HepG2 (cell line): Measurements from ENCODE around the gene ANAPC2. TPM values are rescaled to one million over a fixed set of nuclear protein-coding genes. Genes with fewer than 3 reads are reported as not detected.

Experiments
- KDM1A ChIP-seq: IDR thresholded peaks from 2 replicates; pipeline ENCODE4 v1.6.1; 2016; ENCODE audit warnings: missing compliant biosample characterization
- RARA ChIP-seq: IDR thresholded peaks from 2 replicates; pipeline ENCODE4 v1.6.1; 2016; ENCODE audit warnings: missing genetic modification reagents, missing compliant biosample characterization
- SIN3A ChIP-seq: IDR thresholded peaks from 2 replicates; pipeline ENCODE4 v1.6.1; 2011; ENCODE audit warnings: low read depth, mild to moderate bottlenecking, control low read depth, low read length, borderline replicate concordance
- SPEN ChIP-seq: sonication (generic); formaldehyde crosslinking; IDR thresholded peaks from 2 replicates; pipeline ENCODE4 v1.5.1; 2020; ENCODE audit warnings: low read depth, mild to moderate bottlenecking, missing genetic modification reagents
- SRY ChIP-seq: sonication (generic); formaldehyde crosslinking; IDR thresholded peaks from 2 replicates; pipeline ENCODE4 v1.8.0; 2022; ENCODE audit warnings: mild to moderate bottlenecking, missing genetic modification reagents
- XRCC5 ChIP-seq: fragments of 200-400 bp; formaldehyde crosslinking; optimal IDR thresholded peaks from 2 replicates; pipeline ENCODE3; 2017; ENCODE audit warnings: mild to moderate bottlenecking, low read length
- ZBTB42 ChIP-seq: sonication (generic); formaldehyde crosslinking; IDR thresholded peaks from 2 replicates; pipeline ENCODE4 v1.5.0; 2020; ENCODE audit warnings: mild to moderate bottlenecking, missing genetic modification reagents
- ZNF121 ChIP-seq: sonication (generic); formaldehyde crosslinking; IDR thresholded peaks from 2 replicates; pipeline ENCODE4 v1.5.0; 2020; ENCODE audit warnings: mild to moderate bottlenecking, missing genetic modification reagents
- ZNF263 ChIP-seq: sonication (generic); formaldehyde crosslinking; IDR thresholded peaks from 2 replicates; pipeline ENCODE4 v1.4.0; 2020; ENCODE audit warnings: missing genetic modification reagents
- ZNF766 ChIP-seq: sonication (generic); formaldehyde crosslinking; IDR thresholded peaks from 2 replicates; pipeline ENCODE4 v1.5.0; 2020; ENCODE audit warnings: missing genetic modification reagents, borderline replicate concordance
- ZNF788 ChIP-seq: sonication (generic); formaldehyde crosslinking; IDR thresholded peaks from 2 replicates; pipeline ENCODE4 v1.5.0; 2020; ENCODE audit warnings: mild to moderate bottlenecking, missing genetic modification reagents, borderline replicate concordance
- polyA plus RNA-seq, 8 experiments: library from polyadenylated mRNA; depleted of rRNA in 3 of 8; stranded (reverse) in 7 of 8; unstranded in 1 of 8; fragments of >200 nt; fragmentation: Illumina TruSeq in 4 of 8; extraction: Trizol in 4 of 8; gene quantifications; 2 replicates each; pipeline versions ENCODE4 v1.2.1 to v1.2.3, GENCODE V29; 2011 to 2016; ENCODE audit warnings: low read depth in 4 of 8, missing spikeins in 1 of 8, mixed read lengths in 1 of 8; ENCODE audit not compliant: insufficient read depth in 1 of 8
- total RNA-seq, 5 experiments: library from RNA; depleted of rRNA; stranded (reverse); fragments of >200 nt; fragmentation: Illumina TruSeq; extraction: Trizol; gene quantifications; 2 replicates each; pipeline ENCODE4 v1.2.3, GENCODE V29; 2016; ENCODE audit warnings: low read depth in 1 of 5
- TF ChIP-seq, protein P1 (sequence below): sonication (generic); formaldehyde crosslinking; IDR thresholded peaks from 2 replicates; pipeline ENCODE4 v1.4.0; 2020; ENCODE audit warnings: mild to moderate bottlenecking, missing genetic modification reagents
- TF ChIP-seq, protein P2 (sequence below): IDR thresholded peaks from 2 replicates; pipeline ENCODE4 v1.6.1; 2018; ENCODE audit warnings: missing genetic modification reagents
- TF ChIP-seq, protein P3 (sequence below): conservative IDR thresholded peaks from 2 replicates; pipeline ENCODE4 v1.6.1; 2018; ENCODE audit warnings: missing genetic modification reagents

ANAPC2 gene
- total and polyA plus RNA-seq, 2 of the 13 experiments (the other 11 are each of a cell fraction or from before 2014, with no cell fraction given), result 12.3 to 15.4 TPM

DNA sequence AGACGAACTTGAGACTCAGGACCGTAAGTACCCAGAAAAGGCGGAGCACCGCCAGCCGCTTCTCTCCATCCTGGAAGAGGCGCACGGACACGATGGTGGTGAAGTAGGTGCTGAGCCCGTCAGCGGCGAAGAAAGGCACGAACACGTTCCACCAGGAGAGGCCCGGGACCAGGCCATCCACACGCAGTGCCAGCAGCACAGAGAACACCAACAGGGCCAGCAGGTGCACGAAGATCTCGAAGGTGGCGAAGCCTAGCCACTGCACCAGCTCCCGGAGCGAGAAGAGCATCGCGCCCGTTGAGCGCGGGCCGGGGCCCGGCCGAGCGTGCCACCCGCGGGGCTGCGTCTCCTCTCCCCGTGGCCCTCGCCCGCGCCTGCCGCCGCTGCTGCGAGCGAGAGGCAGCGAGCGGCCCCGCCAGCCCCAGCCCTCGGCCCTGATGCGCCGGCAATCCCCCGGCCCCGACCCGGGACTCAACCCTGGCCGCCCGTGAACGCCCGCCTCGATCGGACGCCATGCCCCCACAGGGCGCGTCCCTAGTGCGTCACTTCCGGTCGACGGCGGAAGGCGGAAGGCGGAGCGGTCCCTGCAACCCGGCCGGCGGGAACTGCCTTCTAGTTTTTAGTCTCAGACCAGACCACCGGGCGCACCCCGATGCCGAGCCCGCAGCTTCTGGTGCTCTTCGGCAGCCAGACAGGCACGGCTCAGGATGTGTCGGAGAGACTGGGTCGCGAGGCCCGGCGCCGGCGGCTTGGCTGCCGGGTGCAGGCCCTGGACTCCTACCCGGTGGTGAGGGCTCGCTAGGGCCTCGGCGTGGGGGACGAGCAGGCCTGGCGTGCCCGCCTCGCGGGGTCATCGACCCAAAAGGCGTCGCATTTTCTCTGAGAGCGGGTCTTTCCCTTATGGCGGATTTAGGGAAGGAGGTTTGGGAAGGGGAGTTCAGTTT, 17.0 kb upstream of the ANAPC2 start, which contains the start of the genes NDOR1 and TMEM203 (continued):
- TF ChIP-seq SIN3A (peak; percentile 83; the same call in 1 of the 2 replicates), SPEN (CRISPR knock-in tag) (peak; percentile 94), ZNF263 (CRISPR knock-in tag) (no peak), ZBTB42 (CRISPR knock-in tag) (no peak), KDM1A (no peak), SRY (no peak; the same call in 1 of the 2 replicates), RARA (CRISPR knock-in tag) (peak; percentile 35; the same call in 1 of the 2 replicates), ZNF788 (CRISPR knock-in tag) (peak; percentile 47; the same call in 1 of the 2 replicates), XRCC5 (no peak), ZNF766 (CRISPR knock-in tag) (peak; percentile 61; the same call in 1 of the 2 replicates), ZNF121 (CRISPR knock-in tag) (0 out of 2 replicates have a peak, but pooled peaks have one; percentile 14)
- TF ChIP-seq, protein P1, sequence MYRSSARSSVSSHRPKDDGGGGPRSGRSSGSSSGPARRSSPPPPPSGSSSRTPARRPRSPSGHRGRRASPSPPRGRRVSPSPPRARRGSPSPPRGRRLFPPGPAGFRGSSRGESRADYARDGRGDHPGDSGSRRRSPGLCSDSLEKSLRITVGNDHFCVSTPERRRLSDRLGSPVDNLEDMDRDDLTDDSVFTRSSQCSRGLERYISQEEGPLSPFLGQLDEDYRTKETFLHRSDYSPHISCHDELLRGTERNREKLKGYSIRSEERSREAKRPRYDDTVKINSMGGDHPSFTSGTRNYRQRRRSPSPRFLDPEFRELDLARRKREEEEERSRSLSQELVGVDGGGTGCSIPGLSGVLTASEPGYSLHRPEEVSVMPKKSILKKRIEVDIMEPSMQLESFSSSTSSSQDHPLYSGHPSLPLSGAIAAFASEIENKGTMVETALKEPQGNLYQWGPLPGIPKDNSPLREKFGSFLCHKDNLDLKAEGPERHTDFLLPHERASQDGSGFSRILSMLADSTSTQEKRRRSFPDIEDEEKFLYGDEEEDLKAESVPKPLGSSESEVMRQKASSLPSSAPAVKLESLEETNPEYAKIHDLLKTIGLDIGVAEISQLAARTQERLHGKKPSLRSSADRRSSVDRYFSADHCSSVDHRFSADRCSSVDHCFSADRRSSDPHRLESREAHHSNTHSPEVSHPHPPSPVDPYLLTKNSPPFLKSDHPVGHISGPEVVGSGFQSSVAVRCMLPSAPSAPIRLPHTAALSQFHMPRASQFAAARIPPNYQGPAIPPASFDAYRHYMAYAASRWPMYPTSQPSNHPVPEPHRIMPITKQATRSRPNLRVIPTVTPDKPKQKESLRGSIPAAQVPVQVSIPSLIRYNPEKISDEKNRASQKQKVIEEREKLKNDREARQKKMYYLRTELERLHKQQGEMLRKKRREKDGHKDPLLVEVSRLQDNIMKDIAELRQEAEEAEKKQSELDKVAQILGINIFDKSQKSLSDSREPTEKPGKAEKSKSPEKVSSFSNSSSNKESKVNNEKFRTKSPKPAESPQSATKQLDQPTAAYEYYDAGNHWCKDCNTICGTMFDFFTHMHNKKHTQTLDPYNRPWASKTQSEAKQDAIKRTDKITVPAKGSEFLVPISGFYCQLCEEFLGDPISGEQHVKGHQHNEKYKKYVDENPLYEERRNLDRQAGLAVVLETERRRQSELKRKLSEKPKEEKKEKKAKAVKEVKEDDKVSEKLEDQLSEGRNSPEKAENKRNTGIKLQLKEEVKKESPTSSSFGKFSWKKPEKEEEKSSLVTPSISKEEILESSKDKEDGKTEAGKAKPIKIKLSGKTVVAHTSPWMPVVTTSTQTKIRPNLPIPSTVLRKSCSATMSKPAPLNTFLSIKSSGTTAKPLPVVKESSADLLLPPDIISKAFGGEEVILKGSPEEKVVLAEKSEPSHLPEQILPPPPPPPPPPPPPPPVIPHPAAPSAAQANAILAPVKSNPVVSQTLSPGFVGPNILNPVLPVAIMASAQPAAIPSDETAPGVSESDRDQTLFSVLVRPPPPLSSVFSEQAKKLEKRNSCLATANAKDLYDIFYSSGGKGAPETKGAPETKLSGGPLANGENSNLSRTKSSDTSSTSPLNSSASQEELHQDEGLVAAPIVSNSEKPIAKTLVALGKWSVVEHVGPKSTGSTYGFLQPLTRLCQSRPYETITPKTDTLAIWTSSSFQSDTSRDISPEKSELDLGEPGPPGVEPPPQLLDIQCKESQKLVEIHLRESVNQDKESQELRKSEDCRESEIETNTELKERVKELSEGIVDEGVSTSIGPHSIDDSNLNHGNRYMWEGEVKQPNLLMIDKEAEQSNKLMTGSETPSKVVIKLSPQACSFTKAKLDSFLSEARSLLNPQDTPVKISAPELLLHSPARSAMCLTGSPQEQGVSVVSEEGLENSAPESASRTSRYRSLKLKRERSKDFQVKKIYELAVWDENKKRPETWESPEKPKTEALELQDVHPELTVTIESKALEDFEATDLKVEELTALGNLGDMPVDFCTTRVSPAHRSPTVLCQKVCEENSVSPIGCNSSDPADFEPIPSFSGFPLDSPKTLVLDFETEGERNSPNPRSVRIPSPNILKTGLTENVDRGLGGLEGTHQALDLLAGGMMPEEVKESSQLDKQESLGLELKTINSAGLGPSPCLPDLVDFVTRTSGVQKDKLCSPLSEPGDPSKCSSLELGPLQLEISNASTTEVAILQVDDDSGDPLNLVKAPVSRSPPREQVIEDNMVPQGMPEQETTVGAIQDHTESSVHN (CRISPR knock-in tag), result no peak
- TF ChIP-seq, protein P2, sequence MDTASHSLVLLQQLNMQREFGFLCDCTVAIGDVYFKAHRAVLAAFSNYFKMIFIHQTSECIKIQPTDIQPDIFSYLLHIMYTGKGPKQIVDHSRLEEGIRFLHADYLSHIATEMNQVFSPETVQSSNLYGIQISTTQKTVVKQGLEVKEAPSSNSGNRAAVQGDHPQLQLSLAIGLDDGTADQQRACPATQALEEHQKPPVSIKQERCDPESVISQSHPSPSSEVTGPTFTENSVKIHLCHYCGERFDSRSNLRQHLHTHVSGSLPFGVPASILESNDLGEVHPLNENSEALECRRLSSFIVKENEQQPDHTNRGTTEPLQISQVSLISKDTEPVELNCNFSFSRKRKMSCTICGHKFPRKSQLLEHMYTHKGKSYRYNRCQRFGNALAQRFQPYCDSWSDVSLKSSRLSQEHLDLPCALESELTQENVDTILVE (CRISPR knock-in tag), result peak; percentile 77; the same call in 1 of the 2 replicates
- TF ChIP-seq, protein P3, sequence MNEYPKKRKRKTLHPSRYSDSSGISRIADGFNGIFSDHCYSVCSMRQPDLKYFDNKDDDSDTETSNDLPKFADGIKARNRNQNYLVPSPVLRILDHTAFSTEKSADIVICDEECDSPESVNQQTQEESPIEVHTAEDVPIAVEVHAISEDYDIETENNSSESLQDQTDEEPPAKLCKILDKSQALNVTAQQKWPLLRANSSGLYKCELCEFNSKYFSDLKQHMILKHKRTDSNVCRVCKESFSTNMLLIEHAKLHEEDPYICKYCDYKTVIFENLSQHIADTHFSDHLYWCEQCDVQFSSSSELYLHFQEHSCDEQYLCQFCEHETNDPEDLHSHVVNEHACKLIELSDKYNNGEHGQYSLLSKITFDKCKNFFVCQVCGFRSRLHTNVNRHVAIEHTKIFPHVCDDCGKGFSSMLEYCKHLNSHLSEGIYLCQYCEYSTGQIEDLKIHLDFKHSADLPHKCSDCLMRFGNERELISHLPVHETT (CRISPR knock-in tag), result no peak
